IMR-90 (cell line): Measurements from ENCODE around the gene G6PC2.

Source experiments
- BHLHE40 ChIP-seq: fragments of 150-350 bp; IDR thresholded peaks from 2 replicates; pipeline ENCODE4 v1.6.1; 2016; ENCODE audit warnings: mild to moderate bottlenecking, low read depth, low read length
- CEBPB ChIP-seq: IDR thresholded peaks from 2 replicates; pipeline ENCODE4 v1.6.1; 2012; ENCODE audit warnings: low read depth, low read length, improper control_type of control experiment
- CTCF ChIP-seq: conservative IDR thresholded peaks from 2 replicates; pipeline ENCODE4 v1.5.1; 2012; ENCODE audit warnings: mild to moderate bottlenecking, low read depth, low read length, improper control_type of control experiment
- ELK1 ChIP-seq: fragments of 150-350 bp; IDR thresholded peaks from 2 replicates; pipeline ENCODE4 v1.6.1; 2016; ENCODE audit warnings: low read depth, mild to moderate bottlenecking, low read length, moderate library complexity, borderline replicate concordance
- FOS ChIP-seq: fragments of 150-350 bp; IDR thresholded peaks from 2 replicates; pipeline ENCODE4 v1.6.1; 2016; ENCODE audit warnings: low read depth, low read length
- NFE2L2 ChIP-seq: fragments of 150-350 bp; IDR thresholded peaks from 2 replicates; pipeline ENCODE4 v1.6.1; 2016; ENCODE audit warnings: low read depth, mild to moderate bottlenecking, low read length
- POLR2A ChIP-seq: IDR thresholded peaks from 2 replicates; pipeline ENCODE4 v1.6.1; 2012; ENCODE audit warnings: mild to moderate bottlenecking, low read depth, low read length
- RFX5 ChIP-seq: IDR thresholded peaks from 2 replicates; pipeline ENCODE4 v1.8.0; 2012; ENCODE audit warnings: low read depth, mild to moderate bottlenecking, low read length, moderate library complexity
- SMC3 ChIP-seq: fragments of 150-350 bp; IDR thresholded peaks from 2 replicates; pipeline ENCODE4 v1.6.1; 2016; ENCODE audit warnings: low read depth, mild to moderate bottlenecking, antibody characterized with exemption, low read length, moderate library complexity
- USF2 ChIP-seq: fragments of 150-350 bp; IDR thresholded peaks from 2 replicates; pipeline ENCODE4 v1.6.1; 2017; ENCODE audit warnings: mild to moderate bottlenecking, antibody characterized with exemption, low read length, low read depth

GRCh38 chr2:168858146-168858545 is 42.9 kb upstream of the G6PC2 start:
- TF ChIP-seq BHLHE40 = no peak
- no peak for TF ChIP-seq CTCF
- no peak for TF ChIP-seq POLR2A
- no peak for TF ChIP-seq FOS
- TF ChIP-seq SMC3 = no peak
- TF ChIP-seq RFX5 = no peak
- no peak for TF ChIP-seq ELK1
- no peak for TF ChIP-seq NFE2L2
- TF ChIP-seq USF2 = no peak
- TF ChIP-seq CEBPB = no peak
